GM10266 (cell line): ENCODE data around the gene ERMP1.

ENCODE experiments used
- DNase-seq: peaks from one replicate; pipeline ENCODE4 v3.0.0; 2012; ENCODE audit errors: extremely low spot score
- TF ChIP-seq, protein P1 (sequence below): IDR thresholded peaks from 2 replicates; pipeline ENCODE4 v1.5.1; 2012; ENCODE audit warnings: mild to moderate bottlenecking, low read depth; ENCODE audit not compliant: control insufficient read depth, insufficient read depth; ENCODE audit errors: missing control alignments

ERMP1 gene

DNA sequence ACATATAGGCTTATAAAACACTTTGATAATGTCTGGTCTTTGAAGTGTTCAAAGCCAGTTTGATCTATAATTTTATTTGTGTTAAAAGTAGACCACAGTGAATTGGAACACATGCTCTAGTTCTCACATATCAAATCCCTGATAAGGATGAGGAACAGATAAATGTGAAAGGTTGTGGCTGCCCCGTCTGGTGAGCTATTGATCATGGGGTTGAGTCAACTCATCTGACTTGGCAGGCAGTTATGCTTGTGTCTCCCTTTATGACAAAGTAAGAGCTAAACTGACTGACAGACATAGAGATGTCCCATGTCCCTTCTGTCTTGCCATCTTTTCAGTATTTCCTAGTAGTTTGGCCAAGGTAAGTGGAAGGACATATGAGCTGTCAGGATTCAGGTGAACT is 2.9 kb upstream of the ERMP1 start:
- TF ChIP-seq, protein P1, sequence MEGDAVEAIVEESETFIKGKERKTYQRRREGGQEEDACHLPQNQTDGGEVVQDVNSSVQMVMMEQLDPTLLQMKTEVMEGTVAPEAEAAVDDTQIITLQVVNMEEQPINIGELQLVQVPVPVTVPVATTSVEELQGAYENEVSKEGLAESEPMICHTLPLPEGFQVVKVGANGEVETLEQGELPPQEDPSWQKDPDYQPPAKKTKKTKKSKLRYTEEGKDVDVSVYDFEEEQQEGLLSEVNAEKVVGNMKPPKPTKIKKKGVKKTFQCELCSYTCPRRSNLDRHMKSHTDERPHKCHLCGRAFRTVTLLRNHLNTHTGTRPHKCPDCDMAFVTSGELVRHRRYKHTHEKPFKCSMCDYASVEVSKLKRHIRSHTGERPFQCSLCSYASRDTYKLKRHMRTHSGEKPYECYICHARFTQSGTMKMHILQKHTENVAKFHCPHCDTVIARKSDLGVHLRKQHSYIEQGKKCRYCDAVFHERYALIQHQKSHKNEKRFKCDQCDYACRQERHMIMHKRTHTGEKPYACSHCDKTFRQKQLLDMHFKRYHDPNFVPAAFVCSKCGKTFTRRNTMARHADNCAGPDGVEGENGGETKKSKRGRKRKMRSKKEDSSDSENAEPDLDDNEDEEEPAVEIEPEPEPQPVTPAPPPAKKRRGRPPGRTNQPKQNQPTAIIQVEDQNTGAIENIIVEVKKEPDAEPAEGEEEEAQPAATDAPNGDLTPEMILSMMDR: no peak
- DNase-seq: no peak

DNA sequence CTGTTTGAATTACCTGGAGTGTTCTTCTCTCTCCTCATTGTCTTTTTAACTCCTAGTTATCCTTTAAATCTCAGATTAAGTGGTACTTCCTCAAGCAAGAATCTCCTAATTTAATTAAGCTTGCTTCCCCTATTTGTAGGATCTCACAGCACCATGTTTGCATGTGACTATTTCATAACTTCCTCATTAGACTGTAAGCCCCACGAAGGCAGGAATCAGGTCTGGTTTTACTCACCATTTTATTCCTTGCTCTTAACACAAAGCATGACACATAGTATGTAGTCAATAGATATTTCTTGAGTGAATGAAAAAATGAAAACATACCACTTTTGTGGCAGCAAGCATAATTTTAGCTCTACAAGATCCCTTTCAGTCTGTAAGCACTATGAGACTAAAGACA is 1.3 kb upstream of the ERMP1 start:
- TF ChIP-seq, protein P1: no peak
- no peak for DNase-seq

DNA sequence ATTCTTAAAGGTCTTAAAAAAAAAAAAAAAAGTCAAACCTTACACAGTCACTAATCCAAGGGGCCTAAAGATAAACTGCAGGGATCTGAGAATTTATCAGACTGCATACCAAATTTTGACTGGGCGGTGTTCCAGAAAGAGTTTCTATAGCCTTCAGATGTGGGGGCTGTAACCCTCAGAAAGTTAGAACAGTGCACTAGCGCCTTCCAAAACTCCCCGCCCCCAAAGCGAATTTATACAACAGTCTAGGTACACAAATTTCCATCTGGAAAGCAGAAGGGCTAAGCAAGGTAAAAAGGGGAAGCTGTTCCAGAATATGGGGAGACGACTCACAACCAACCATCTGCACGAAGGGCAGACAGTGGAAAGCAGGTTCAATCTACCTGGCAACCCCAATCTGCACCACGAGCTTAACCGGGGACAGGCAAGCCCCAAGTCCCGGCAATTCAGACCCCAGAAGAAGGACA is 813 bp downstream of the ERMP1 start:
- TF ChIP-seq, protein P1: no peak
- peak; percentile 69 for DNase-seq

DNA sequence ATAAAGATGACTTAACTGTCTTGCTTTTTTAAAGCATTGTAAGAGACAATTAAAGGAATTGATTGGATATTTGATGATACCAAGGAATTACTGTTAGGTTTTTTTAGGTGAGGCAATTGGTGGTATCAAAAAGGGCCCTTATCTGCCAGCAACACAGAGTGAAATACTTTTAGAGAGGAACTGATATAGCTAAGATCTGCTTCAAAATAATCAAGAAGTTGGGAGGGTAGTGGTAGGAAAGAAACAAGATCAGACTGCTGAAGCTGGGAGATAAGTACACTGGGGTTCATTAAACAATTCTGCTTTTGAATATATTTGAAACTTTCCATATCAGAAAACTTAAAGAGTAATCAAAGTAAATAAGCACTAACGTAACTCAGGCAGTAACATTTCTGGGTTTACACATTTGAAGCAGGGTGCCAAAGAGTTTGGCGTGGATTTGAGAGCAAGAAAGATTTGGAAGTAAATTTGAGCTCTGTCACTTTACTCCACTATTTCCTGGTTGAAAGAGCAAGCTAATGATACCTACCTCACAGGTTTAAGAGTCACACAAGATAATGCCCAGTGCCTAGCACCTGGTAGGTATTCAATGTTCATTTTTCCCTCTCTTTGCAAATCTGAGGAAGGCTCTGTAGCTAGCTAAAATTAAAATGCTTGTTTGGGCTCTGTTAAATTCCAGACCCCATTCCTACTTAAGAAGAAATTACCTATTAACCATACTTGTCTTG is 6.9 kb downstream of the ERMP1 start:
- DNase-seq: no peak

DNA sequence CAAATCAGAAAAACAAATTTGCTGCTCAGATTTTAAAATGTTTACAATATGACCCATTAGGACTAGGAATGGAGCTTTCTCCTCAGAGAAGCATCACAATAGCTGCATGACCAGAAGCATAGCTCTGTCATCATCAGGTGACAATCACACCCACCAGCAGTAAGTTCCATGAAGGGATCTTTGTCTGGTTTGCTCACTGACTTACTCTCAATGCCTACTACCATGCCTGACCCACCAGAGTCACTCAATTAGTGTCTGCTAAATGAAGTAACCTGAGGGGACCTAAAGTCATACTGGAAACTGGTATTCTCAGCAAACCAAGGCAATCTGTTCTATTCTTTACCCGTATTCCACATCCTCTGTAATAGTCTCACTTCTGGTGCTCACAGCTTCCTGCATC is 7.7 kb downstream of the ERMP1 start:
- no peak for DNase-seq
- TF ChIP-seq, protein P1: no peak

More for the DNA sequence above, 6.9 kb downstream of the ERMP1 start:
- TF ChIP-seq, protein P1: no peak

DNA sequence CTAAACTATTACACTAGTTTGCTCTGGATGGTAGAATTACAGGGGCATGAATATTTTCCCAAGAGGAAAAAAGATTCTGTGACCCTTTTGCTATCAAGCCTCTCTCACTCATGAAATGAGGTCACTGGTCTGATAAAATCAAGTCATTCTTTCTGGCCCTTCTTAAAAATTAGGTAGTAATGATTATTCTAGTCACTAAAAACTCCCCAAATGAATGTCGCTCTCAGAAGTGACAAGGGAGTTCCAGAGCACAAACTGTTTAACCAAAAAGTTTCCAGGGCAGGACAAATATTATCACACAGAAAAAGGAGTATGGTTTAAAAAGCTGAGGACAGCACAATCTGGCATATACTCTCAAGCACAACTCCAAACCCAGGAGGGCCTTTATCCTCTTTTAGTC is 12.5 kb downstream of the ERMP1 start:
- TF ChIP-seq, protein P1: no peak
- DNase-seq: no peak

DNA sequence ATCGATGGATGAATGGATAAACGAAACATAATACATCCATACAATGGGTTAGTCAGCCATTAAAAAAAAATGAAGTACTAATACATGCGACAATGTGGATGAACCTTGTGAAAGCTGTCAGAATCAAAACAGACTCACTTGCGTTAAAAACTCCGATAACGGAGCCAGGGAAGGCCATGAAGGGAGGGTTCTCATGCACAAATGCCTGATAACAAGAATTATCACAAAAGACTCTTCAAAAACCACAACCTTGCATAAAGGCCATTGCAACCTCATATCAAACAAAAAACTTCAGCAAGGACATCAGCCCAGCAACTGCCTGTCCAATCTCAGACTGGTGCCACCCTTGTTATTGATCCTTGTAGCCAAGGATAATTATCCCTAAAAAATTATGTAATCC is 13.7 kb downstream of the ERMP1 start:
- TF ChIP-seq, protein P1: no peak
- DNase-seq: no peak
